Activated CD4-positive, alpha-beta T cell treated with anti-CD3 and anti-CD28 coated beads, Interleukin-2, amount 10 ng/mL, durations not matched to agents 24 days and 14 days (primary cell): ENCODE data around the gene TTC23L. TPM values are rescaled to one million over a fixed set of nuclear protein-coding genes. Genes with fewer than 3 reads are reported as not detected.
"Not testable (repeated sequence)": the region's sequence is repeated elsewhere in the genome, so short reads cannot be mapped to it uniquely, and the experiment has no call there.

ENCODE experiments used
- DNase-seq: peaks from one replicate; pipeline ENCODE4 v3.0.0; 2022
- H3K27ac Mint-ChIP-seq: one replicate; pipeline ENCODE4 v1.8.0; 2022; ENCODE audit warnings: mild to moderate bottlenecking, mixed read lengths
- H3K27me3 Mint-ChIP-seq: one replicate; pipeline ENCODE4 v1.8.0; 2022; ENCODE audit warnings: mixed read lengths
- H3K36me3 Mint-ChIP-seq: one replicate; pipeline ENCODE4 v1.8.0; 2022; ENCODE audit warnings: low read depth, mild to moderate bottlenecking, mixed read lengths
- H3K4me1 Mint-ChIP-seq: one replicate; pipeline ENCODE4 v1.8.0; 2021; ENCODE audit warnings: mixed read lengths
- H3K4me3 Mint-ChIP-seq: one replicate; pipeline ENCODE4 v1.8.0; 2022; ENCODE audit warnings: mild to moderate bottlenecking, moderate library complexity, mixed read lengths
- H3K9me3 Mint-ChIP-seq: one replicate; pipeline ENCODE4 v1.8.0; 2021; ENCODE audit warnings: mixed read lengths
- intact Hi-C: fragments of 100-400 bp; cut with micrococcal nuclease; formaldehyde crosslinking; loops from one replicate; pipeline ENCODE4 v1.15.1; 2023
- total RNA-seq: library from RNA; stranded (reverse); gene quantifications from 2 replicates; pipeline ENCODE4 v1.2.3, GENCODE V29; 2022

Gene TTC23L
- total RNA-seq, 1 donor from 2014 or later: not detected

GRCh38 chr5:34903260-34903659, 64.3 kb downstream of the TTC23L start:
- intact Hi-C loops: no loop called here
- no peaks in the 10 kb centered on the region for H3K4me1 Mint-ChIP-seq
- H3K9me3 Mint-ChIP-seq: no peaks in the 10 kb centered on the region
- DNase-seq: no peak
- no peaks in the 10 kb centered on the region for H3K27me3 Mint-ChIP-seq
- peaks cover 10% of the 10 kb centered on the region for H3K36me3 Mint-ChIP-seq
- no peak overlapping the region for H3K27ac Mint-ChIP-seq
- no peak overlapping the region for H3K4me3 Mint-ChIP-seq

GRCh38 chr5:34905564-34905963, 66.6 kb downstream of the TTC23L start:
- intact Hi-C loops: no loop called here
- no peak overlapping the region for H3K4me3 Mint-ChIP-seq
- no peaks in the 10 kb centered on the region for H3K9me3 Mint-ChIP-seq
- no peaks in the 10 kb centered on the region for H3K27me3 Mint-ChIP-seq
- no peak for DNase-seq
- H3K36me3 Mint-ChIP-seq: peaks cover 28% of the 10 kb centered on the region
- peaks cover 3% of the 10 kb centered on the region for H3K4me1 Mint-ChIP-seq
- no peak overlapping the region for H3K27ac Mint-ChIP-seq

- no peaks in the 10 kb centered on the region for H3K27me3 Mint-ChIP-seq
- intact Hi-C loops: loop anchor here (10.0 kb wide), 1 partner anchor 702 kb away; the partner anchor contains the start of gene SPEF2
- H3K4me1 Mint-ChIP-seq: peaks cover 20% of the 10 kb centered on the region
- peaks cover 49% of the 10 kb centered on the region for H3K36me3 Mint-ChIP-seq
- H3K27ac Mint-ChIP-seq: no peak overlapping the region
- no peaks in the 10 kb centered on the region for H3K9me3 Mint-ChIP-seq
- no peak overlapping the region for H3K4me3 Mint-ChIP-seq
- no peak for DNase-seq
Observed at GRCh38 chr5:34913072-34913471, 74.1 kb downstream of the TTC23L start.

GRCh38 chr5:34914671-34915138, 75.7 kb downstream of the TTC23L start:
- Mint-ChIP-seq H3K4me3 (no peak overlapping the region), H3K36me3 (peaks cover 37% of the 10 kb centered on the region), H3K9me3 (no peaks in the 10 kb centered on the region), H3K27ac (no peak overlapping the region), H3K27me3 (no peaks in the 10 kb centered on the region), H3K4me1 (peaks cover 20% of the 10 kb centered on the region)
- intact Hi-C loops: loop anchor here (1.0 to 10.0 kb wide), 8 partner anchors 10 to 1473 kb away; partner anchors contain the start of genes AMACR, DNAJC21, LMBRD2 and NADK2
- DNase-seq: peak; percentile 76

GRCh38 chr5:34915139-34915855, 76.3 kb downstream of the TTC23L start, which contains the start of the genes BRIX1 and RAD1:
Gene BRIX1, plus strand, starts transcription at chr5:34915711. Its CDS starts 28 bp downstream, at chr5:34915739.
Gene RAD1, minus strand, starts transcription at chr5:34915504. Its CDS starts 612 bp downstream, at chr5:34914892.
- H3K27me3 Mint-ChIP-seq: no peaks in the 10 kb centered on the region
- intact Hi-C loops: loop anchor here (1.0 to 10.0 kb wide), 8 partner anchors 9 to 1474 kb away; partner anchors contain the start of genes AMACR, DNAJC21, LMBRD2 and NADK2
- H3K9me3 Mint-ChIP-seq: no peaks in the 10 kb centered on the region
- H3K36me3 Mint-ChIP-seq: peaks cover 34% of the 10 kb centered on the region
- H3K27ac Mint-ChIP-seq: peak within 1 kb of the TSS; percentile 71
- H3K4me3 Mint-ChIP-seq: no peak within 1 kb of the TSS
- H3K4me1 Mint-ChIP-seq: peaks cover 19% of the 10 kb centered on the region
- DNase-seq: peak; percentile 98

GRCh38 chr5:34915856-34916192, 76.9 kb downstream of the TTC23L start:
- H3K36me3 Mint-ChIP-seq: peaks cover 37% of the 10 kb centered on the region
- DNase-seq: no peak
- no peaks in the 10 kb centered on the region for H3K9me3 Mint-ChIP-seq
- H3K4me1 Mint-ChIP-seq: peaks cover 21% of the 10 kb centered on the region
- no peaks in the 10 kb centered on the region for H3K27me3 Mint-ChIP-seq
- H3K4me3 Mint-ChIP-seq: no peak overlapping the region
- H3K27ac Mint-ChIP-seq: no peak overlapping the region
- intact Hi-C loops: loop anchor here (1.0 to 10.0 kb wide), 8 partner anchors 8 to 1475 kb away; partner anchors contain the start of genes AMACR, DNAJC21, LMBRD2 and NADK2

- intact Hi-C loops: loop anchor here (5.0 to 10.0 kb wide), 4 partner anchors 698 to 1326 kb away; partner anchors contain the start of genes AMACR, LMBRD2, NADK2 and SKP2
- Mint-ChIP-seq H3K9me3 (no peaks in the 10 kb centered on the region), H3K4me3 (no peak overlapping the region), H3K36me3 (peaks cover 37% of the 10 kb centered on the region), H3K27me3 (no peaks in the 10 kb centered on the region), H3K4me1 (peaks cover 21% of the 10 kb centered on the region), H3K27ac (no peak overlapping the region)
- DNase-seq: no peak
Observed at GRCh38 chr5:34916518-34916917, 77.6 kb downstream of the TTC23L start.

GRCh38 chr5:34918025-34918424, 79.1 kb downstream of the TTC23L start:
- H3K36me3 Mint-ChIP-seq: peaks cover 39% of the 10 kb centered on the region
- no peaks in the 10 kb centered on the region for H3K27me3 Mint-ChIP-seq
- H3K27ac Mint-ChIP-seq: no peak overlapping the region
- H3K4me3 Mint-ChIP-seq: no peak overlapping the region
- H3K9me3 Mint-ChIP-seq: no peaks in the 10 kb centered on the region
- H3K4me1 Mint-ChIP-seq: peaks cover 21% of the 10 kb centered on the region
- intact Hi-C loops: loop anchor here (5.0 to 10.0 kb wide), 4 partner anchors 697 to 1324 kb away; partner anchors contain the start of genes AMACR, LMBRD2, NADK2 and SKP2
- no peak for DNase-seq

GRCh38 chr5:34919077-34919476, 80.1 kb downstream of the TTC23L start:
- intact Hi-C loops: loop anchor here (5.0 to 10.0 kb wide), 4 partner anchors 696 to 1323 kb away; partner anchors contain the start of genes AMACR, LMBRD2, NADK2 and SKP2
- Mint-ChIP-seq H3K36me3 (peaks cover 44% of the 10 kb centered on the region), H3K4me1 (peaks cover 25% of the 10 kb centered on the region), H3K27me3 (no peaks in the 10 kb centered on the region), H3K27ac (no peak overlapping the region), H3K4me3 (no peak overlapping the region), H3K9me3 (no peaks in the 10 kb centered on the region)
- no peak for DNase-seq

GRCh38 chr5:34923256-34923655, 84.3 kb downstream of the TTC23L start:
- not testable (repeated sequence) for H3K9me3 Mint-ChIP-seq, H3K27me3 Mint-ChIP-seq, DNase-seq
- Mint-ChIP-seq H3K4me3 (peak overlapping the region; percentile 43), H3K36me3 (peaks cover 50% of the 10 kb centered on the region), H3K27ac (peak overlapping the region; percentile 58), H3K4me1 (peaks cover 25% of the 10 kb centered on the region)
- intact Hi-C loops: loop anchor here (10.0 kb wide), 1 partner anchor 982 kb away; no protein-coding TSS in a partner anchor

GRCh38 chr5:34923694-34924461, 84.9 kb downstream of the TTC23L start:
- Mint-ChIP-seq H3K36me3 (peaks cover 52% of the 10 kb centered on the region), H3K27me3 (no peaks in the 10 kb centered on the region), H3K4me3 (peak overlapping the region; percentile 43), H3K27ac (peak overlapping the region; percentile 58), H3K4me1 (peaks cover 28% of the 10 kb centered on the region), H3K9me3 (no peaks in the 10 kb centered on the region)
- peak; percentile 81 for DNase-seq
- intact Hi-C loops: loop anchor here (1.0 to 10.0 kb wide), 2 partner anchors 9 to 981 kb away; partner anchors contain the start of genes BRIX1 and RAD1

- Mint-ChIP-seq H3K9me3 (no peaks in the 10 kb centered on the region), H3K27ac (no peak overlapping the region), H3K4me1 (peaks cover 32% of the 10 kb centered on the region), H3K27me3 (no peaks in the 10 kb centered on the region), H3K4me3 (no peak overlapping the region), H3K36me3 (peaks cover 56% of the 10 kb centered on the region)
- intact Hi-C loops: loop anchor here (1.0 to 10.0 kb wide), 2 partner anchors 9 to 980 kb away; partner anchors contain the start of genes BRIX1 and RAD1
- DNase-seq: no peak
Observed at GRCh38 chr5:34924462-34924765, 85.5 kb downstream of the TTC23L start.

GRCh38 chr5:34926318-34926888, 87.4 kb downstream of the TTC23L start:
- no peak for DNase-seq
- Mint-ChIP-seq H3K4me1 (peaks cover 38% of the 10 kb centered on the region), H3K9me3 (no peaks in the 10 kb centered on the region), H3K27me3 (no peaks in the 10 kb centered on the region), H3K36me3 (peaks cover 49% of the 10 kb centered on the region), H3K27ac (no peak overlapping the region), H3K4me3 (no peak overlapping the region)
- intact Hi-C loops: loop anchor here (10.0 kb wide), 1 partner anchor 978 kb away; no protein-coding TSS in a partner anchor
